Right atrium auricular region (tissue), 2 donors: Measurements from ENCODE around the gene SYNC. TPM values are rescaled to one million over a fixed set of nuclear protein-coding genes. Genes with fewer than 3 reads are reported as not detected.

Experiments
- DNase-seq: peaks from one replicate; pipeline ENCODE4 v3.0.0-alpha.2; 2019; ENCODE audit warnings: low spot score
- H3K27ac ChIP-seq, 2 donors: fragments of 200-600 bp; sonication (generic); 1 replicate in 1 of 2; 2 replicates in 1 of 2; pipeline ENCODE4 v1.5.1; 2016 to 2019
- H3K27me3 ChIP-seq, 2 donors: fragments of 200-600 bp; sonication (generic); one replicate each; pipeline versions ENCODE4 v1.5.1 to v1.6.0; 2017 to 2019
- H3K36me3 ChIP-seq: fragments of 200-600 bp; sonication (generic); one replicate; pipeline ENCODE4 v1.5.1; 2016
- H3K4me1 ChIP-seq, 2 donors: fragments of 200-600 bp; sonication (generic); one replicate each; pipeline versions ENCODE4 v1.5.1 to v1.6.0; 2017 to 2019
- H3K4me3 ChIP-seq, 2 donors: fragments of 200-600 bp; sonication (generic); 1 replicate in 1 of 2; 2 replicates in 1 of 2; pipeline ENCODE4 v1.5.1; 2017 to 2019; ENCODE audit warnings: mild to moderate bottlenecking in 1 of 2, moderate library complexity in 1 of 2
- H3K9me3 ChIP-seq, 2 donors: fragments of 200-600 bp; sonication (generic); one replicate each; pipeline ENCODE4 v1.5.1; 2019
- CTCF ChIP-seq, 2 donors: fragments of 200-600 bp; sonication (generic); IDR thresholded peaks; one replicate each; pipeline ENCODE4 v1.5.1; 2019; ENCODE audit warnings: antibody characterized with exemption in 2 of 2
- total RNA-seq, 2 donors: library from RNA; depleted of rRNA; stranded (reverse); fragments of >200 nt; gene quantifications; one replicate each; pipeline ENCODE4 v1.1.0, GENCODE V29; 2016

The SYNC gene
- total RNA-seq, 2 donors from 2014 or later: 19.0 to 32.8 TPM

- Histone ChIP-seq H3K4me1 (peaks cover 0 to 25% of the 10 kb centered on the region in 2 donors), H3K4me3 (no peak overlapping the region), H3K9me3 (no peaks in the 10 kb centered on the region), H3K36me3 (no peaks in the 10 kb centered on the region), H3K27me3 (no peaks in the 10 kb centered on the region), H3K27ac (peak overlapping the region; percentile 1 to 36)
- TF ChIP-seq CTCF (IDR thresholded peaks at IDR 0.05): no peak
- DNase-seq: peak; percentile 89
These were observed 7.3 kb downstream of the SYNC start for GRCh38 chr1:32695098-32695904.

- no peak for TF ChIP-seq CTCF (IDR thresholded peaks at IDR 0.05)
- Histone ChIP-seq H3K27ac (peak overlapping the region in 1 of 2 donors; percentile 56), H3K27me3 (no peaks in the 10 kb centered on the region), H3K4me3 (no peak overlapping the region), H3K36me3 (no peaks in the 10 kb centered on the region), H3K4me1 (peaks cover 0 to 25% of the 10 kb centered on the region in 2 donors), H3K9me3 (no peaks in the 10 kb centered on the region)
- DNase-seq: no peak
These were observed 9.0 kb downstream of the SYNC start for GRCh38 chr1:32693455-32694174.

- no peak overlapping the region for H3K4me3 ChIP-seq
- no peak overlapping the region for H3K27ac ChIP-seq
- H3K36me3 ChIP-seq: peaks cover 23% of the 10 kb centered on the region
- peaks cover 0 to 32% of the 10 kb centered on the region in 2 donors for H3K4me1 ChIP-seq
- H3K9me3 ChIP-seq: no peaks in the 10 kb centered on the region
- H3K27me3 ChIP-seq: no peaks in the 10 kb centered on the region
- TF ChIP-seq CTCF (IDR thresholded peaks at IDR 0.05): no peak
- DNase-seq: no peak
These were observed 16.2 kb downstream of the SYNC start for GRCh38 chr1:32686387-32686786.

- H3K9me3 ChIP-seq: no peaks in the 10 kb centered on the region
- H3K36me3 ChIP-seq: peaks cover 28% of the 10 kb centered on the region
- H3K4me3 ChIP-seq: no peak overlapping the region
- no peaks in the 10 kb centered on the region for H3K27me3 ChIP-seq
- DNase-seq: no peak
- TF ChIP-seq CTCF (IDR thresholded peaks at IDR 0.05): no peak
- peak overlapping the region in 1 of 2 donors; percentile 42 for H3K27ac ChIP-seq
- peaks cover 0 to 38% of the 10 kb centered on the region in 2 donors for H3K4me1 ChIP-seq
These were observed 17.1 kb downstream of the SYNC start for GRCh38 chr1:32685498-32685897.

- no peak for DNase-seq
- H3K27me3 ChIP-seq: no peaks in the 10 kb centered on the region
- no peak overlapping the region for H3K4me3 ChIP-seq
- no peaks in the 10 kb centered on the region for H3K9me3 ChIP-seq
- TF ChIP-seq CTCF (IDR thresholded peaks at IDR 0.05): no peak
- peak overlapping the region; percentile 38 to 42 for H3K27ac ChIP-seq
- peaks cover 38% of the 10 kb centered on the region for H3K36me3 ChIP-seq
- peaks cover 0 to 38% of the 10 kb centered on the region in 2 donors for H3K4me1 ChIP-seq
These were observed 18.3 kb downstream of the SYNC start for GRCh38 chr1:32684167-32684811.
